Measurements from ENCODE around the gene CSRNP3. TPM values are rescaled to one million over a fixed set of nuclear protein-coding genes. Genes with fewer than 3 reads are reported as not detected.

CSRNP3 gene
- total RNA-seq, 2 donors from 2014 or later = 8.3 to 16.1 TPM

- Histone ChIP-seq H3K27ac (ENCODE audit: low read depth, low read length) (no peak overlapping the region), H3K9ac (ENCODE audit: extremely low read depth, low read length, poor library complexity, severe bottlenecking) (no peak overlapping the region), H3K4me3 (ENCODE audit: low read length) (no peak overlapping the region), H3K9me3 (ENCODE audit: control insufficient read depth, low read length) (no peaks in the 10 kb centered on the region), H3K27me3 (ENCODE audit: control insufficient read depth, insufficient read depth, low read length, poor library complexity, severe bottlenecking) (peaks cover 59% of the 10 kb centered on the region), H3K4me1 (ENCODE audit: control insufficient read depth, insufficient read depth, low read length) (peaks cover 5% of the 10 kb centered on the region), H3K36me3 (ENCODE audit: control insufficient read depth, insufficient read depth, low read length) (no peaks in the 10 kb centered on the region)
- DNase-seq = no peak
- Mint-ChIP-seq H3K4me3 (no peak overlapping the region), H3K9me3 (no peaks in the 10 kb centered on the region), H3K36me3 (ENCODE audit: low read depth) (no peaks in the 10 kb centered on the region), H3K27me3 (ENCODE audit: insufficient read depth) (peaks cover 26% of the 10 kb centered on the region), H3K4me1 (peaks cover 18% of the 10 kb centered on the region), H3K27ac (no peak overlapping the region)
- TF ChIP-seq, protein P1, sequence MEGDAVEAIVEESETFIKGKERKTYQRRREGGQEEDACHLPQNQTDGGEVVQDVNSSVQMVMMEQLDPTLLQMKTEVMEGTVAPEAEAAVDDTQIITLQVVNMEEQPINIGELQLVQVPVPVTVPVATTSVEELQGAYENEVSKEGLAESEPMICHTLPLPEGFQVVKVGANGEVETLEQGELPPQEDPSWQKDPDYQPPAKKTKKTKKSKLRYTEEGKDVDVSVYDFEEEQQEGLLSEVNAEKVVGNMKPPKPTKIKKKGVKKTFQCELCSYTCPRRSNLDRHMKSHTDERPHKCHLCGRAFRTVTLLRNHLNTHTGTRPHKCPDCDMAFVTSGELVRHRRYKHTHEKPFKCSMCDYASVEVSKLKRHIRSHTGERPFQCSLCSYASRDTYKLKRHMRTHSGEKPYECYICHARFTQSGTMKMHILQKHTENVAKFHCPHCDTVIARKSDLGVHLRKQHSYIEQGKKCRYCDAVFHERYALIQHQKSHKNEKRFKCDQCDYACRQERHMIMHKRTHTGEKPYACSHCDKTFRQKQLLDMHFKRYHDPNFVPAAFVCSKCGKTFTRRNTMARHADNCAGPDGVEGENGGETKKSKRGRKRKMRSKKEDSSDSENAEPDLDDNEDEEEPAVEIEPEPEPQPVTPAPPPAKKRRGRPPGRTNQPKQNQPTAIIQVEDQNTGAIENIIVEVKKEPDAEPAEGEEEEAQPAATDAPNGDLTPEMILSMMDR (conservative IDR thresholded peaks at IDR 0.05) = no peak
- WGBS, 2 experiments (ENCODE audit: insufficient coverage in 1 of 2, insufficient read length in 1 of 2) = 88 to 100% methylated on average over 3 of the region's 3 CpGs
Observed at GRCh38 chr2:165497659-165498317, 28.3 kb downstream of the CSRNP3 start.

- Histone ChIP-seq H3K27ac (ENCODE audit: low read depth, low read length) (peak overlapping the region; percentile 4), H3K9ac (ENCODE audit: extremely low read depth, low read length, poor library complexity, severe bottlenecking) (no peak overlapping the region), H3K4me1 (ENCODE audit: control insufficient read depth, insufficient read depth, low read length) (peaks cover 5% of the 10 kb centered on the region), H3K9me3 (ENCODE audit: control insufficient read depth, low read length) (no peaks in the 10 kb centered on the region), H3K27me3 (ENCODE audit: control insufficient read depth, insufficient read depth, low read length, poor library complexity, severe bottlenecking) (peaks cover 45% of the 10 kb centered on the region), H3K4me3 (ENCODE audit: low read length) (no peak overlapping the region), H3K36me3 (ENCODE audit: control insufficient read depth, insufficient read depth, low read length) (no peaks in the 10 kb centered on the region)
- H3K27ac Mint-ChIP-seq = no peak overlapping the region
- H3K4me1 Mint-ChIP-seq = peaks cover 19% of the 10 kb centered on the region
- H3K27me3 Mint-ChIP-seq (ENCODE audit: insufficient read depth) = peaks cover 20% of the 10 kb centered on the region
- no peaks in the 10 kb centered on the region for H3K36me3 Mint-ChIP-seq (ENCODE audit: low read depth)
- 95 to 100% methylated on average over 2 to 3 of the region's 3 CpGs for WGBS, 2 experiments (ENCODE audit: insufficient coverage in 1 of 2, insufficient read length in 1 of 2)
- TF ChIP-seq, protein P1 (conservative IDR thresholded peaks at IDR 0.05) = no peak
- DNase-seq = no peak
- no peak overlapping the region for H3K4me3 Mint-ChIP-seq
- H3K9me3 Mint-ChIP-seq = no peaks in the 10 kb centered on the region
Observed at GRCh38 chr2:165499131-165499530, 29.6 kb downstream of the CSRNP3 start.

DNA sequence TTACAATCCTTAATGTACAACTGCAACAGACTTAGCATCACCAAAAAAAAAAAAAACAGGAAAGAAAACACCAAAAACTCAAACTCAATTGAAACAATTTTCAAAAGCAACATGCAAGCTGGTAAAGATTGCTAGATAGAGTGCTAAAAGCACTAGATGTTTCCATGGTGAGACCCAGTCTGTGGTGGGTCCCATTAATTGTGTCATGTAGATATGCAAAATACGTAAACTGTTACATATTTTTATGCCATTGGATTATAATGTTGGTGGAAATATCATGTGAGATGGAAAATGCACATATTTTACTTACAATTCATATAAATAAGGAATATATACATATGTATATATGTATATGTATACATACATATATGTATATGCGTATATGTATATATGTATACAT, 30.5 kb downstream of the CSRNP3 start:
- peaks cover 24% of the 10 kb centered on the region for H3K4me1 Mint-ChIP-seq
- Histone ChIP-seq H3K9ac (ENCODE audit: extremely low read depth, low read length, poor library complexity, severe bottlenecking) (no peak overlapping the region), H3K36me3 (ENCODE audit: control insufficient read depth, insufficient read depth, low read length) (no peaks in the 10 kb centered on the region), H3K9me3 (ENCODE audit: control insufficient read depth, low read length) (no peaks in the 10 kb centered on the region), H3K4me1 (ENCODE audit: control insufficient read depth, insufficient read depth, low read length) (peaks cover 5% of the 10 kb centered on the region), H3K27ac (ENCODE audit: low read depth, low read length) (no peak overlapping the region), H3K27me3 (ENCODE audit: control insufficient read depth, insufficient read depth, low read length, poor library complexity, severe bottlenecking) (peaks cover 36% of the 10 kb centered on the region), H3K4me3 (ENCODE audit: low read length) (no peak overlapping the region)
- no peak overlapping the region for H3K4me3 Mint-ChIP-seq
- H3K27me3 Mint-ChIP-seq (ENCODE audit: insufficient read depth) = peaks cover 15% of the 10 kb centered on the region
- DNase-seq = no peak
- H3K36me3 Mint-ChIP-seq (ENCODE audit: low read depth) = no peaks in the 10 kb centered on the region
- TF ChIP-seq, protein P1 (conservative IDR thresholded peaks at IDR 0.05) = no peak
- no peaks in the 10 kb centered on the region for H3K9me3 Mint-ChIP-seq
- WGBS, 2 experiments (ENCODE audit: insufficient coverage in 1 of 2, insufficient read length in 1 of 2) = no CpG with 5 or more reads among the region's 2 CpGs
- no peak overlapping the region for H3K27ac Mint-ChIP-seq

Data from endodermal cell (in vitro differentiated cells).